ENCODE measurements around the gene MINAR1.

MINAR1 gene

GRCh38 chr15:79453446-79453845, 21.3 kb downstream of the MINAR1 start:
- ChIA-PET CTCF (interaction anchor here (1.0 to 7.1 kb wide), 2 partner anchors 140 to 144 kb away, joined by 4 to 54 read pairs; no protein-coding TSS in a partner anchor), POLR2A (no interaction called here)
- no peak for TF ChIP-seq ZNF37A (tag by site-specific recombination; IDR thresholded peaks at IDR 0.05)
- no peak for TF ChIP-seq ZNF530 (tag by site-specific recombination; IDR thresholded peaks at IDR 0.05; ENCODE audit: low read depth)
- no peak for TF ChIP-seq OSR2 (tag by site-specific recombination; IDR thresholded peaks at IDR 0.05)
- TF ChIP-seq ZNF175 (tag by site-specific recombination; IDR thresholded peaks at IDR 0.05): no peak
- no peak for TF ChIP-seq ZNF529 (tag by site-specific recombination; IDR thresholded peaks at IDR 0.05; ENCODE audit: insufficient replicate concordance)
- TF ChIP-seq BCL11A (tag by site-specific recombination; IDR thresholded peaks at IDR 0.05; ENCODE audit: low read depth): no peak
- TF ChIP-seq ZNF366 (tag by site-specific recombination; conservative IDR thresholded peaks at IDR 0.05): no peak
- TF ChIP-seq, protein P1, sequence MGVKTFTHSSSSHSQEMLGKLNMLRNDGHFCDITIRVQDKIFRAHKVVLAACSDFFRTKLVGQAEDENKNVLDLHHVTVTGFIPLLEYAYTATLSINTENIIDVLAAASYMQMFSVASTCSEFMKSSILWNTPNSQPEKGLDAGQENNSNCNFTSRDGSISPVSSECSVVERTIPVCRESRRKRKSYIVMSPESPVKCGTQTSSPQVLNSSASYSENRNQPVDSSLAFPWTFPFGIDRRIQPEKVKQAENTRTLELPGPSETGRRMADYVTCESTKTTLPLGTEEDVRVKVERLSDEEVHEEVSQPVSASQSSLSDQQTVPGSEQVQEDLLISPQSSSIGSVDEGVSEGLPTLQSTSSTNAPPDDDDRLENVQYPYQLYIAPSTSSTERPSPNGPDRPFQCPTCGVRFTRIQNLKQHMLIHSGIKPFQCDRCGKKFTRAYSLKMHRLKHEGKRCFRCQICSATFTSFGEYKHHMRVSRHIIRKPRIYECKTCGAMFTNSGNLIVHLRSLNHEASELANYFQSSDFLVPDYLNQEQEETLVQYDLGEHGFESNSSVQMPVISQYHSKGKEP (tag by site-specific recombination; IDR thresholded peaks at IDR 0.05): no peak
- no peak for TF ChIP-seq ZNF792 (tag by site-specific recombination; IDR thresholded peaks at IDR 0.05)
- TF ChIP-seq ZNF654 (tag by site-specific recombination; IDR thresholded peaks at IDR 0.05; ENCODE audit: low read depth): no peak
- TF ChIP-seq ZBTB1 (tag by site-specific recombination; IDR thresholded peaks at IDR 0.05): no peak
- no peak for TF ChIP-seq ZNF391 (tag by site-specific recombination; IDR thresholded peaks at IDR 0.05; ENCODE audit: borderline replicate concordance, low read depth)
- no peak for TF ChIP-seq ZIC2 (tag by site-specific recombination; IDR thresholded peaks at IDR 0.05)
- no peak for TF ChIP-seq ZNF48 (tag by site-specific recombination; IDR thresholded peaks at IDR 0.05)
- no peak for TF ChIP-seq ZNF341 (tag by site-specific recombination; IDR thresholded peaks at IDR 0.05; ENCODE audit: low read depth)
- TF ChIP-seq ZNF626 (tag by site-specific recombination; IDR thresholded peaks at IDR 0.05): no peak
- H3K9me3 ChIP-seq (ENCODE audit: control insufficient read depth, insufficient read depth, low read depth, low read length): no peaks in the 10 kb centered on the region
- no peaks in the 10 kb centered on the region for H3K4me1 ChIP-seq (ENCODE audit: control insufficient read depth, insufficient read depth, low read length)
- no peak overlapping the region for H3K27ac ChIP-seq (ENCODE audit: extremely low read depth, low read depth, low read length)
- no peaks in the 10 kb centered on the region for H3K36me3 ChIP-seq (ENCODE audit: control insufficient read depth in 2 of 2, insufficient read depth in 1 of 2, low read length in 2 of 2)
- H3K4me3 ChIP-seq (ENCODE audit: low read depth, low read length): no peak overlapping the region

DNA sequence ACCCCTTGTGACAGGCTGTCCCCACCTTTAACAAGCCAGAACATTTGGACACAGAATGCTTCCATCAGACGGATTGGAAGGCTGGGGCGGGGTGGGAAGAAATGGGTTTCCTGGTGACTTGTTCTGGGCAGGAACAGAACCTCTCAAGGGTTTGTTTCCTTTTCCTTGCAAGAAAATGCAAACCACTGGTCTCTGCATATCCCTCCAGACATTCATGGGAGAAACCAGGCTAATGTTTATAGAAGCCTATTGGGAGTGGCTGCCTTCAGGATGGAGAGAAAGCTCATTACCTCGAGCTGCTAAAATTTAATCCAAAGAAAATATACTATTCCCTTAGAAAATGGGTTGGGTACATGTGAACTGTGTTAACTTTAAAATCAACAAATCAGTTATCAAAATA, 21.9 kb downstream of the MINAR1 start:
- no peaks in the 10 kb centered on the region for H3K36me3 ChIP-seq (ENCODE audit: control insufficient read depth in 2 of 2, insufficient read depth in 1 of 2, low read length in 2 of 2)
- no peak overlapping the region for H3K4me3 ChIP-seq (ENCODE audit: low read depth, low read length)
- TF ChIP-seq ZNF623 (tag by site-specific recombination; IDR thresholded peaks at IDR 0.05): no peak
- TF ChIP-seq ZNF580 (tag by site-specific recombination; IDR thresholded peaks at IDR 0.05): no peak
- no peak for TF ChIP-seq ZNF311 (tag by site-specific recombination; IDR thresholded peaks at IDR 0.05; ENCODE audit: borderline replicate concordance)
- no peak for TF ChIP-seq REPIN1 (tag by site-specific recombination; IDR thresholded peaks at IDR 0.05; ENCODE audit: low read depth)
- no peak for TF ChIP-seq ZNF394 (tag by site-specific recombination; IDR thresholded peaks at IDR 0.05; ENCODE audit: borderline replicate concordance)
- TF ChIP-seq, protein P1 (tag by site-specific recombination; IDR thresholded peaks at IDR 0.05): no peak
- TF ChIP-seq, protein P2, sequence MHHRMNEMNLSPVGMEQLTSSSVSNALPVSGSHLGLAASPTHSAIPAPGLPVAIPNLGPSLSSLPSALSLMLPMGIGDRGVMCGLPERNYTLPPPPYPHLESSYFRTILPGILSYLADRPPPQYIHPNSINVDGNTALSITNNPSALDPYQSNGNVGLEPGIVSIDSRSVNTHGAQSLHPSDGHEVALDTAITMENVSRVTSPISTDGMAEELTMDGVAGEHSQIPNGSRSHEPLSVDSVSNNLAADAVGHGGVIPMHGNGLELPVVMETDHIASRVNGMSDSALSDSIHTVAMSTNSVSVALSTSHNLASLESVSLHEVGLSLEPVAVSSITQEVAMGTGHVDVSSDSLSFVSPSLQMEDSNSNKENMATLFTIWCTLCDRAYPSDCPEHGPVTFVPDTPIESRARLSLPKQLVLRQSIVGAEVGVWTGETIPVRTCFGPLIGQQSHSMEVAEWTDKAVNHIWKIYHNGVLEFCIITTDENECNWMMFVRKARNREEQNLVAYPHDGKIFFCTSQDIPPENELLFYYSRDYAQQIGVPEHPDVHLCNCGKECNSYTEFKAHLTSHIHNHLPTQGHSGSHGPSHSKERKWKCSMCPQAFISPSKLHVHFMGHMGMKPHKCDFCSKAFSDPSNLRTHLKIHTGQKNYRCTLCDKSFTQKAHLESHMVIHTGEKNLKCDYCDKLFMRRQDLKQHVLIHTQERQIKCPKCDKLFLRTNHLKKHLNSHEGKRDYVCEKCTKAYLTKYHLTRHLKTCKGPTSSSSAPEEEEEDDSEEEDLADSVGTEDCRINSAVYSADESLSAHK (tag by site-specific recombination; IDR thresholded peaks at IDR 0.05): no peak
- no peak for TF ChIP-seq GLI4 (tag by site-specific recombination; IDR thresholded peaks at IDR 0.05)
- CTCF ChIA-PET: no interaction called here
- H3K4me1 ChIP-seq (ENCODE audit: control insufficient read depth, insufficient read depth, low read length): no peaks in the 10 kb centered on the region
- POLR2A ChIA-PET: no interaction called here
- H3K27ac ChIP-seq (ENCODE audit: extremely low read depth, low read depth, low read length): no peak overlapping the region
- no peaks in the 10 kb centered on the region for H3K9me3 ChIP-seq (ENCODE audit: control insufficient read depth, insufficient read depth, low read depth, low read length)

Measured in HEK293 (cell line).